Measurements from ENCODE around the gene HLA-B.
A peak's percentile ranks its signal among the peaks of the same experiment; 100 is the strongest.

Gene HLA-B

GRCh38 chr6:31366693-31367470 is 9.9 kb upstream of the HLA-B start:
- TF ChIP-seq POLR2A (IDR thresholded peaks at IDR 0.05; ENCODE audit: low read depth, low read length), result no peak
- no peak for TF ChIP-seq TAF1 (IDR thresholded peaks at IDR 0.05; ENCODE audit: low read depth, low read length)
- no peak for TF ChIP-seq PAX5 (IDR thresholded peaks at IDR 0.05; ENCODE audit: insufficient read depth, low read length, severe bottlenecking)
- no peak; the same call in 1 of the 2 replicates for TF ChIP-seq SPI1 (IDR thresholded peaks at IDR 0.05; ENCODE audit: low read depth, low read length)
- TF ChIP-seq POLR2AphosphoS5 (IDR thresholded peaks at IDR 0.05; ENCODE audit: low read depth, low read length), result no peak
- no peak for TF ChIP-seq POU2F2 (IDR thresholded peaks at IDR 0.05; ENCODE audit: low read depth, low read length)
- DNase-seq (ENCODE audit: insufficient read length, low spot score) (peak; percentile 53), FAIRE-seq (peak; percentile 100)

GRCh38 chr6:31365864-31366263 is 8.9 kb upstream of the HLA-B start:
- FAIRE-seq (no peak), DNase-seq (ENCODE audit: insufficient read length, low spot score) (no peak)
- no peak for TF ChIP-seq PAX5 (IDR thresholded peaks at IDR 0.05; ENCODE audit: insufficient read depth, low read length, severe bottlenecking)
- no peak for TF ChIP-seq POLR2A (IDR thresholded peaks at IDR 0.05; ENCODE audit: low read depth, low read length)
- TF ChIP-seq SPI1 (IDR thresholded peaks at IDR 0.05; ENCODE audit: low read depth, low read length), result no peak
- TF ChIP-seq POU2F2 (IDR thresholded peaks at IDR 0.05; ENCODE audit: low read depth, low read length), result no peak
- TF ChIP-seq TAF1 (IDR thresholded peaks at IDR 0.05; ENCODE audit: low read depth, low read length), result no peak
- no peak for TF ChIP-seq POLR2AphosphoS5 (IDR thresholded peaks at IDR 0.05; ENCODE audit: low read depth, low read length)

- TF ChIP-seq PAX5 (IDR thresholded peaks at IDR 0.05; ENCODE audit: insufficient read depth, low read length, severe bottlenecking) (no peak), POU2F2 (IDR thresholded peaks at IDR 0.05; ENCODE audit: low read depth, low read length) (no peak), TAF1 (IDR thresholded peaks at IDR 0.05; ENCODE audit: low read depth, low read length) (no peak), SPI1 (IDR thresholded peaks at IDR 0.05; ENCODE audit: low read depth, low read length) (no peak), POLR2A (IDR thresholded peaks at IDR 0.05; ENCODE audit: low read depth, low read length) (no peak), POLR2AphosphoS5 (IDR thresholded peaks at IDR 0.05; ENCODE audit: low read depth, low read length) (no peak)
- DNase-seq (ENCODE audit: insufficient read length, low spot score), result no peak
- FAIRE-seq, result no peak
Measured at GRCh38 chr6:31363811-31364210, 6.8 kb upstream of the HLA-B start.

- FAIRE-seq (no peak), DNase-seq (ENCODE audit: insufficient read length, low spot score) (no peak)
- no peak for TF ChIP-seq TAF1 (IDR thresholded peaks at IDR 0.05; ENCODE audit: low read depth, low read length)
- TF ChIP-seq PAX5 (IDR thresholded peaks at IDR 0.05; ENCODE audit: insufficient read depth, low read length, severe bottlenecking), result no peak
- no peak for TF ChIP-seq SPI1 (IDR thresholded peaks at IDR 0.05; ENCODE audit: low read depth, low read length)
- no peak for TF ChIP-seq POU2F2 (IDR thresholded peaks at IDR 0.05; ENCODE audit: low read depth, low read length)
- TF ChIP-seq POLR2A (IDR thresholded peaks at IDR 0.05; ENCODE audit: low read depth, low read length), result no peak
- no peak for TF ChIP-seq POLR2AphosphoS5 (IDR thresholded peaks at IDR 0.05; ENCODE audit: low read depth, low read length)
Measured at GRCh38 chr6:31362751-31363150, 5.8 kb upstream of the HLA-B start.

GRCh38 chr6:31359581-31359980 is 2.6 kb upstream of the HLA-B start:
- no peak for DNase-seq (ENCODE audit: insufficient read length, low spot score)
- TF ChIP-seq POU2F2 (IDR thresholded peaks at IDR 0.05; ENCODE audit: low read depth, low read length) (no peak), POLR2AphosphoS5 (IDR thresholded peaks at IDR 0.05; ENCODE audit: low read depth, low read length) (no peak), TAF1 (IDR thresholded peaks at IDR 0.05; ENCODE audit: low read depth, low read length) (no peak), POLR2A (IDR thresholded peaks at IDR 0.05; ENCODE audit: low read depth, low read length) (no peak), SPI1 (IDR thresholded peaks at IDR 0.05; ENCODE audit: low read depth, low read length) (no peak), PAX5 (IDR thresholded peaks at IDR 0.05; ENCODE audit: insufficient read depth, low read length, severe bottlenecking) (no peak)
- peak; percentile 71 for FAIRE-seq

GRCh38 chr6:31358302-31358701 is 1.3 kb upstream of the HLA-B start:
- DNase-seq (ENCODE audit: insufficient read length, low spot score) (no peak), FAIRE-seq (peak; percentile 92)
- TF ChIP-seq TAF1 (IDR thresholded peaks at IDR 0.05; ENCODE audit: low read depth, low read length) (peak; percentile 16; the same call in 1 of the 2 replicates), POU2F2 (IDR thresholded peaks at IDR 0.05; ENCODE audit: low read depth, low read length) (no peak), SPI1 (IDR thresholded peaks at IDR 0.05; ENCODE audit: low read depth, low read length) (peak; percentile 79), POLR2AphosphoS5 (IDR thresholded peaks at IDR 0.05; ENCODE audit: low read depth, low read length) (no peak)

GRCh38 chr6:31357886-31358285 is 907 bp upstream of the HLA-B start:
- DNase-seq (ENCODE audit: insufficient read length, low spot score), result no peak
- peak; percentile 79 for FAIRE-seq
- TF ChIP-seq PAX5 (IDR thresholded peaks at IDR 0.05; ENCODE audit: insufficient read depth, low read length, severe bottlenecking), result no peak
- TF ChIP-seq TAF1 (IDR thresholded peaks at IDR 0.05; ENCODE audit: low read depth, low read length), result no peak
- no peak for TF ChIP-seq POU2F2 (IDR thresholded peaks at IDR 0.05; ENCODE audit: low read depth, low read length)
- no peak for TF ChIP-seq SPI1 (IDR thresholded peaks at IDR 0.05; ENCODE audit: low read depth, low read length)
- TF ChIP-seq POLR2A (IDR thresholded peaks at IDR 0.05; ENCODE audit: low read depth, low read length), result peak; percentile 18; the same call in 1 of the 2 replicates
- no peak for TF ChIP-seq POLR2AphosphoS5 (IDR thresholded peaks at IDR 0.05; ENCODE audit: low read depth, low read length)

- DNase-seq (ENCODE audit: insufficient read length, low spot score), result no peak
- no peak for TF ChIP-seq PAX5 (IDR thresholded peaks at IDR 0.05; ENCODE audit: insufficient read depth, low read length, severe bottlenecking)
- TF ChIP-seq POLR2AphosphoS5 (IDR thresholded peaks at IDR 0.05; ENCODE audit: low read depth, low read length), result no peak
- no peak for TF ChIP-seq SPI1 (IDR thresholded peaks at IDR 0.05; ENCODE audit: low read depth, low read length)
- TF ChIP-seq TAF1 (IDR thresholded peaks at IDR 0.05; ENCODE audit: low read depth, low read length), result no peak
- TF ChIP-seq POLR2A (IDR thresholded peaks at IDR 0.05; ENCODE audit: low read depth, low read length), result 0 out of 2 replicates have a peak, but pooled peaks have one; percentile 3
- no peak for TF ChIP-seq POU2F2 (IDR thresholded peaks at IDR 0.05; ENCODE audit: low read depth, low read length)
- FAIRE-seq, result peak; percentile 9
Measured at GRCh38 chr6:31356216-31356945, 598 bp downstream of the HLA-B start.

- TF ChIP-seq TAF1 (IDR thresholded peaks at IDR 0.05; ENCODE audit: low read depth, low read length), result no peak
- TF ChIP-seq POLR2A (IDR thresholded peaks at IDR 0.05; ENCODE audit: low read depth, low read length), result peak; percentile 38
- TF ChIP-seq POU2F2 (IDR thresholded peaks at IDR 0.05; ENCODE audit: low read depth, low read length), result no peak
- no peak for TF ChIP-seq SPI1 (IDR thresholded peaks at IDR 0.05; ENCODE audit: low read depth, low read length)
- FAIRE-seq, result no peak
- no peak for DNase-seq (ENCODE audit: insufficient read length, low spot score)
Measured at GRCh38 chr6:31355583-31355948, 1.4 kb downstream of the HLA-B start.
